Spinal cord (tissue), 10 donors: Measurements from ENCODE around the gene RUNX1. TPM values are rescaled to one million over a fixed set of nuclear protein-coding genes. Genes with fewer than 3 reads are reported as not detected.

ENCODE experiments used
- DNase-seq, 6 donors: peaks; one replicate each; pipeline versions ENCODE4 v3.0.0 to v3.0.0-alpha.2; 2013 to 2015; ENCODE audit warnings: low spot score in 6 of 6, low read depth in 4 of 6
- H3K27ac ChIP-seq: one replicate; pipeline ENCODE4 v1.5.1; 2013; ENCODE audit warnings: low read depth, low read length, control low read depth
- H3K27me3 ChIP-seq: one replicate; pipeline ENCODE4 v1.6.1; 2013; ENCODE audit warnings: low read length; ENCODE audit not compliant: control insufficient read depth, insufficient read depth
- H3K36me3 ChIP-seq: one replicate; pipeline ENCODE4 v1.6.1; 2013; ENCODE audit warnings: low read length; ENCODE audit not compliant: control insufficient read depth, insufficient read depth
- H3K4me1 ChIP-seq: one replicate; pipeline ENCODE4 v1.6.1; 2013; ENCODE audit warnings: low read length; ENCODE audit not compliant: control insufficient read depth, insufficient read depth
- H3K4me3 ChIP-seq: one replicate; pipeline ENCODE4 v1.5.1; 2013; ENCODE audit warnings: low read depth, low read length, control low read depth
- H3K9me3 ChIP-seq: one replicate; pipeline ENCODE4 v1.6.1; 2013; ENCODE audit warnings: low read length; ENCODE audit not compliant: control insufficient read depth, insufficient read depth
- WGBS: methylation state at CpG from one replicate; pipeline ENCODE4 v1.1.5; 2013; ENCODE audit warnings: missing lambda C conversion rate; ENCODE audit not compliant: insufficient coverage; 5-methylcytosine and 5-hydroxymethylcytosine counted together
- polyA plus RNA-seq, 2 donors: library from polyadenylated mRNA; unstranded; fragments of 120-200 nt; gene quantifications; one replicate each; pipeline ENCODE4 v1.2.1, GENCODE V29; 2013; ENCODE audit not compliant: insufficient read length in 2 of 2
- total RNA-seq, 2 donors: library from RNA; depleted of rRNA in 1 of 2; stranded (reverse); fragments of 120-200 nt in 1 of 2; fragments of >200 nt in 1 of 2; gene quantifications; one replicate each; pipeline versions ENCODE4 v1.2.3 to v1.2.4, GENCODE V29; 2013 to 2014
- donor health status: healthy.

RUNX1 gene
- total and polyA plus RNA-seq, 4 donors: 2.1 to 7.1 (median 3.2) TPM

GRCh38 chr21:34983680-34984086 is 65.4 kb downstream of the RUNX1 start:
- Histone ChIP-seq H3K36me3 (no peaks in the 10 kb centered on the region), H3K27me3 (peaks cover 4% of the 10 kb centered on the region), H3K4me1 (peaks cover 16% of the 10 kb centered on the region), H3K4me3 (no peak overlapping the region), H3K27ac (no peak overlapping the region), H3K9me3 (no peaks in the 10 kb centered on the region)
- no peak for DNase-seq

- Histone ChIP-seq H3K27ac (no peak overlapping the region), H3K4me1 (peaks cover 2% of the 10 kb centered on the region), H3K9me3 (no peaks in the 10 kb centered on the region), H3K36me3 (no peaks in the 10 kb centered on the region), H3K27me3 (peaks cover under 1% of the 10 kb centered on the region), H3K4me3 (no peak overlapping the region)
- WGBS: 80% methylated on average over 1 of the region's 7 CpGs
- DNase-seq: peak in 1 of 6 donors; percentile 8
Observed at GRCh38 chr21:34981791-34982190, 67.3 kb downstream of the RUNX1 start.

DNA sequence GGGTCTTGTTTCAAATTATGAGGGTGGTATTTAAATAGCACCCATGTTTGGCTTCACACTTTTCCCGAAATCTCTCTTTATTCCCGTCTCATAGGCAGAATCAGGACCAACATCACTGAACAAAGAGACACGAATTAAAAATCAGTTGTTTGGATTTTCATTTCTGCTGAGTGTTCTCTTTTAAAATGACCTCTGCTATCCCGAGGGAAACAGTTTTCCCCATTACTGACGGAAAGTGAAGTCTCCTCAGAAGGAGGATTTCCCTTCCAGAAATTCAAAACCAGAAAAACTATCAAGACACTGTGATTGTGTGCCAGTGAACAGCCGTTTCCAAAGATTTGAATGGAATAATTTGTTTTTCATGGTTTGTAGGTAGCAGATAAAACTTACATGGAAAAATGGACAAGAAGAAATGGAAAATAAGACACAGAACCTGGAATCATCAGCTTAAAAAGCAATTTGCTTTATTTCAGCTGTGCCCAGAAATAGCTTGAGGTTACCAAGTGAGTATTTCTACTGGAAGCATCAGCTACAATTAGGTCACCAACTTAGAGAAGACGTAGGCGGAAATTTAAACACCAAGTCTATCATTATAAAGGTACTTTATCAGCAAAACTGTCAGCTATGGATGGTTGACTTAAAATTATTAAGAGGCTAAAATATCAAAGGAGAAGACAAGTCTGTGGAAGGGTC is 68.5 kb downstream of the RUNX1 start:
- H3K27ac ChIP-seq: no peak overlapping the region
- no CpG with 5 or more reads among the region's 8 CpGs for WGBS
- peak in 1 of 6 donors; percentile 12 for DNase-seq
- H3K9me3 ChIP-seq: no peaks in the 10 kb centered on the region
- H3K27me3 ChIP-seq: no peaks in the 10 kb centered on the region
- H3K4me3 ChIP-seq: no peak overlapping the region
- no peaks in the 10 kb centered on the region for H3K4me1 ChIP-seq
- no peaks in the 10 kb centered on the region for H3K36me3 ChIP-seq

DNA sequence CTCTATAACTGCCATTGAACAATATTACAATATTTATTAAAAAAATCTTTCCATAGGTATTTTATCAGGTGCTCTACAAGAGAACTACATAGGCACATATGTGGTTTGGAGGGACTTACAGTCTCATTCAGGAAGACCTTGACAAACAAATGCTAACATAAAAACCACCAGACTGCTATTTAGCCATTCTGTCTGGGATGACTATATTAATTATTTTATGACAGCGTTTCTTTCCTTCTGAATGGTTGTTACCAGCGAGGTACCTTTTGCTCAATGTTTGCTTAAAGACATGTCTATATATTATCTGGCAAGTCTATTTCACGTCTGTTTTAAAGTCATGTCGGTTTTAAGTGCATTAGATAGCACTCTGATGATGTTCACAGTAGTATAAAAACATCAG is 69.7 kb downstream of the RUNX1 start:
- H3K4me3 ChIP-seq: no peak overlapping the region
- H3K4me1 ChIP-seq: no peaks in the 10 kb centered on the region
- H3K27ac ChIP-seq: no peak overlapping the region
- WGBS: no CpG with 5 or more reads among the region's 4 CpGs
- no peaks in the 10 kb centered on the region for H3K36me3 ChIP-seq
- no peaks in the 10 kb centered on the region for H3K9me3 ChIP-seq
- no peak for DNase-seq
- no peaks in the 10 kb centered on the region for H3K27me3 ChIP-seq

GRCh38 chr21:34977333-34977732 is 71.8 kb downstream of the RUNX1 start:
- Histone ChIP-seq H3K4me3 (no peak overlapping the region), H3K9me3 (no peaks in the 10 kb centered on the region), H3K27ac (no peak overlapping the region), H3K27me3 (no peaks in the 10 kb centered on the region), H3K4me1 (no peaks in the 10 kb centered on the region), H3K36me3 (no peaks in the 10 kb centered on the region)
- no peak for DNase-seq
- no CpG with 5 or more reads among the region's 1 CpG for WGBS

DNA sequence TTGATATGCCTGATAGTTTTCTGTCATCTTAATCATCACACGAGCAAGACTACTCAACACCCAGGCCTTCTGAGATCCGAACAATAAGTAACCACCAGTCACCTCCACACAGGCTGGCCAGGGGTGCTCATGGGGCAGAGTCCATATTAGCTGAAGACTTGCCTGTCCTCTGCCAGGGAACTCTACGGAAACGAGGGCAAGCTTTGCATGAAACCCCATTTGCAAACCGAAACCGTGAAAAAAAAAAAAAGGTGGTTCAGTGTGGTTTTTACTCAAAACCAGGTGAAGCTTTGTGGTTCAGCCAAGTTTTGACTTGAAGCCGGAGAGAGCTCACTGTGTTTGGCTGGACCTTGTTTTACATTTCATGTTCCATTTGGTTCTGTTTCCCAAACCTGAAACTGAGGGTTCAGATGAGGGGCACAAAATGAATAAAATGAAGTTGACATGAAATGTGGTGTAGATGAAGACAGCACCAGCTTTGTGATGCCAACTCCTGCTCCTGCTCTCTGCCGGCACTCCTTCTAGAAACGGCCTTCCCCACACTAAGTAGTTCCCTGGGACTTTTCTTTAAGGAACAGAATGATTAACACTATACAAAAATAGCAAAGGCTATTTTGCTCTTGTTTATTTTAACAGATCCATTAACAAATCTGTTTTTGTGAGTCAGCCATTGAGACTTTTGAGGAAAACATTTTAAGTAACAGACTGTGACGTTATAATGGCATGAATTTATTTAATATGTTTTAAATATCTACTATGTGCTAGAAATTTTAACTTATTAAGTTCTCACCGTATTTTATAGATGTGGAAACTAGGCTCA is 74.7 kb downstream of the RUNX1 start:
- H3K4me3 ChIP-seq: no peak overlapping the region
- WGBS: 83% methylated on average over 7 of the region's 11 CpGs
- no peaks in the 10 kb centered on the region for H3K36me3 ChIP-seq
- no peaks in the 10 kb centered on the region for H3K27me3 ChIP-seq
- no peaks in the 10 kb centered on the region for H3K4me1 ChIP-seq
- H3K27ac ChIP-seq: no peak overlapping the region
- no peak for DNase-seq
- H3K9me3 ChIP-seq: no peaks in the 10 kb centered on the region

DNA sequence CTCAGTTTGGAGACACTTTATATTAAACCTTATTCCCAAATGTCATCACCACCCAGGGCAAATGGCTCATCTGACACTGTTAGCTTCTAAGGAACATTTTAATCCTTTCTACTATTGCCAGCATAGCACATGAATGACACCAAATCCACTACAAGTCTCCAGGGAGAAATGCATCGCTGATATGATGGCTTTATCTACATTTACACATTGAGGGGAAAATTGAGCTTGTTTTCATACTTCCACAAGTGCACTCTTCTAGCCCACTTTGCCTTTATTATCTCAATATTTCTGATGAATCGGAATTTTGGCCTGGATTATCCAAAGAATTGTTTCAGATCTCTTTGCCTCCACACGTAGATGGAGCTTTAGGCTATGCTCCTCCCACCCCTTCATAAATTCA is 75.4 kb downstream of the RUNX1 start:
- no peak overlapping the region for H3K4me3 ChIP-seq
- WGBS: 94% methylated on average over 2 of the region's 3 CpGs

GRCh38 chr21:34971656-34972055 is 77.4 kb downstream of the RUNX1 start:
- Histone ChIP-seq H3K9me3 (no peaks in the 10 kb centered on the region), H3K36me3 (no peaks in the 10 kb centered on the region), H3K27ac (no peak overlapping the region), H3K4me1 (no peaks in the 10 kb centered on the region), H3K27me3 (no peaks in the 10 kb centered on the region), H3K4me3 (no peak overlapping the region)
- no peak for DNase-seq
- no CpG with 5 or more reads among the region's 1 CpG for WGBS

More for the DNA sequence above, 75.4 kb downstream of the RUNX1 start:
- no peaks in the 10 kb centered on the region for H3K27me3 ChIP-seq
- no peak overlapping the region for H3K27ac ChIP-seq
- no peaks in the 10 kb centered on the region for H3K36me3 ChIP-seq
- H3K4me1 ChIP-seq: no peaks in the 10 kb centered on the region
- no peaks in the 10 kb centered on the region for H3K9me3 ChIP-seq
- no peak for DNase-seq

DNA sequence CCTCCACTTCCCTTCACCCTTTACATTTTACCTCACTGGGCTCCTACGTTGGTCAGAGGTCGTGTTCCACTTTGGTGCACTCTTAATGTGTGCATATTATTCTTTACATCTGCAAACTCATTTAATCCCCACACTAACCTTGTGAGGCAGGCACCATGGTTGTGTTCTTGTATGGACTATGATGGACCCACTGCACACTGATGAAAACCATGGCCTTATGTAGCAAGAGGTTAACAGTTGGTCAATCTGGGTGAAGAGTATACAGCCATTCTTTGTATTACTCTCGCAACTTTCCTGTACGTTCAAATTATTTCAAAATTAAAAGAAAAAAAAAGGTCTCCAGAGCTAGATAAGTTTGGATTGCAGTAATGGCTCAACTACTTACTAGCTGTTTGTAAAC is 78.5 kb downstream of the RUNX1 start:
- no peak overlapping the region for H3K27ac ChIP-seq
- no peaks in the 10 kb centered on the region for H3K27me3 ChIP-seq
- H3K36me3 ChIP-seq: no peaks in the 10 kb centered on the region
- H3K4me1 ChIP-seq: no peaks in the 10 kb centered on the region
- DNase-seq: no peak
- no peaks in the 10 kb centered on the region for H3K9me3 ChIP-seq
- 93% methylated on average over 2 of the region's 4 CpGs for WGBS
- H3K4me3 ChIP-seq: no peak overlapping the region

- Histone ChIP-seq H3K27me3 (no peaks in the 10 kb centered on the region), H3K9me3 (no peaks in the 10 kb centered on the region), H3K36me3 (no peaks in the 10 kb centered on the region), H3K4me3 (no peak overlapping the region), H3K4me1 (no peaks in the 10 kb centered on the region), H3K27ac (no peak overlapping the region)
- WGBS: no CpG with 5 or more reads among the region's 2 CpGs
- no peak for DNase-seq
Observed at GRCh38 chr21:34970167-34970500, 79.0 kb downstream of the RUNX1 start.
